HS-27A (cell line): Measurements from ENCODE around the gene MUC4.

Experiments used
- DNase-seq: peaks from one replicate; pipeline ENCODE4 v3.0.0-alpha.2; 2012; ENCODE audit warnings: low read depth, missing footprints

The MUC4 gene, protein sequence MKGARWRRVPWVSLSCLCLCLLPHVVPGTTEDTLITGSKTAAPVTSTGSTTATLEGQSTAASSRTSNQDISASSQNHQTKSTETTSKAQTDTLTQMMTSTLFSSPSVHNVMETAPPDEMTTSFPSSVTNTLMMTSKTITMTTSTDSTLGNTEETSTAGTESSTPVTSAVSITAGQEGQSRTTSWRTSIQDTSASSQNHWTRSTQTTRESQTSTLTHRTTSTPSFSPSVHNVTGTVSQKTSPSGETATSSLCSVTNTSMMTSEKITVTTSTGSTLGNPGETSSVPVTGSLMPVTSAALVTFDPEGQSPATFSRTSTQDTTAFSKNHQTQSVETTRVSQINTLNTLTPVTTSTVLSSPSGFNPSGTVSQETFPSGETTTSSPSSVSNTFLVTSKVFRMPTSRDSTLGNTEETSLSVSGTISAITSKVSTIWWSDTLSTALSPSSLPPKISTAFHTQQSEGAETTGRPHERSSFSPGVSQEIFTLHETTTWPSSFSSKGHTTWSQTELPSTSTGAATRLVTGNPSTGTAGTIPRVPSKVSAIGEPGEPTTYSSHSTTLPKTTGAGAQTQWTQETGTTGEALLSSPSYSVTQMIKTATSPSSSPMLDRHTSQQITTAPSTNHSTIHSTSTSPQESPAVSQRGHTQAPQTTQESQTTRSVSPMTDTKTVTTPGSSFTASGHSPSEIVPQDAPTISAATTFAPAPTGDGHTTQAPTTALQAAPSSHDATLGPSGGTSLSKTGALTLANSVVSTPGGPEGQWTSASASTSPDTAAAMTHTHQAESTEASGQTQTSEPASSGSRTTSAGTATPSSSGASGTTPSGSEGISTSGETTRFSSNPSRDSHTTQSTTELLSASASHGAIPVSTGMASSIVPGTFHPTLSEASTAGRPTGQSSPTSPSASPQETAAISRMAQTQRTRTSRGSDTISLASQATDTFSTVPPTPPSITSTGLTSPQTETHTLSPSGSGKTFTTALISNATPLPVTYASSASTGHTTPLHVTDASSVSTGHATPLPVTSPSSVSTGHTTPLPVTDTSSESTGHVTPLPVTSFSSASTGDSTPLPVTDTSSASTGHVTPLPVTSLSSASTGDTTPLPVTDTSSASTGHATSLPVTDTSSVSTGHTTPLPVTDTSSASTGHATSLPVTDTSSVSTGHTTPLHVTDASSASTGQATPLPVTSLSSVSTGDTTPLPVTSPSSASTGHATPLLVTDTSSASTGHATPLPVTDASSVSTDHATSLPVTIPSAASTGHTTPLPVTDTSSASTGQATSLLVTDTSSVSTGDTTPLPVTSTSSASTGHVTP (N-terminal part only)

DNA sequence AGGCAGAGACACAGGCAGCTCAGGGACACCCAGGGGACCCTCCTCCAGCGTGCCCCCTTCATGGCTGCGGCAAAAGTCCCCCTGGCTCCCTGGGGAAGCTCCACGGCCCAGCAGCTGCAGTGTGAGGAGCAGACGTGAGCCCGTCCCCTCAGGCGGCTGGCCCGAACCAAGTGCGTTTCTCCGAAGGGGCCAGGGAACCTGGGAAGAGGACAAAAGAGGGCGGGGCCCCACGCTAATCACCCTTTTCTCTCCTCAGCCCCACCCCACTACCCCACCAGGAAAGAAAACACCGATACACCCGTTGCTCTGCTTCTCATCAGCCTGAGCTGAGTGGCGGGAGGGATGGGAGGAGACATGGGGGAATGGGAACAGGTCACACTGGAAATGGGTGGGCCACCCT lies at the start of gene MUC4:
Gene MUC4, minus strand, starts transcription at position 174 of the 400 bp plus-strand sequence. Its CDS starts 112 bp downstream, at position 62.
- no peak for DNase-seq

DNA sequence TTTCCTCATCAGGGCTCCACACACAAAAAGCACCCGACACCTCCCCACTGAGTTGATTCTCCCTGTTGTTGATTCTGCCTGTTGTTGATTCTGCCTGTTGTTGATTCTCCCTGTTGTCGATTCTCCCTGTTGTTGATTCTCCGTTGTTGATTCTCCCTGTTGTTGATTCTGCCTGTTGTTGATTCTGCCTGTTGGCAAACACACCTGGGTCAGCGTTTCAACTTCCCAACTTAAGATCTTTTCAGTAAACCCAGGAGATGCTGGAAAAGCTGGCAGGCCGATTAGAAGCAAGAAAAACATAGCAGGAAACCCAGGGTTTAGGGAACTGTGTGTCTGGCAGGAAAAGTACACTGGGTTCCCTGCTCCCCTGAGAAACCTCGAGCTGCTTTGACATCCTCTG lies 48.7 kb upstream of the MUC4 start:
- DNase-seq: no peak

DNA sequence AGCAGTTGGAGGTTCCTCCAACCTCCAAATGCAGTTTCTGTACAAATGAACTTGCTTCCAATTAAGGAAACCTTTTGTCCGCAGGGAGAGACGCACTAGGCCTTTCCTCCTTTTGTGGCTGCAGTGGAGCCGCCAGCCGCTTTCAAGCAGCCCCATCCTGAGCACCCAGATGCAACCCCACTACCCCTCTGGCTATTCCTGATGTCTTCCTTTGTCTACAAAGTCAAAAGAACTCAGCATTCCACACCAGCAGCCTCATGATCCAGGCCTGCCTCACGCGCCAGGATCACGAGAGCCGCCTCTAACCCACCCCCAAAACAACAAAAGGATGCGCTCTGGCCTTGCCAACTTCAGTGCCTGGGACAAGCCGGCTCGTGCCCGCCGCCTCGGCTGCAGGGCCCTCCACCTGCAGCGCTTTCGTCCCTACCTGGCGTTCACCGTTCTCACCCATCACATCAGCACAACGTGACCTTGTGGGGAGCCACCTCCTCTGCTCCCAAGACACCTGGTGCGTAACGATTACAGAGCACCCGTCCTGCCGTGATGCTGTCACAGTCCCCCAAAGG lies 48.2 kb upstream of the MUC4 start:
- DNase-seq: no peak

DNA sequence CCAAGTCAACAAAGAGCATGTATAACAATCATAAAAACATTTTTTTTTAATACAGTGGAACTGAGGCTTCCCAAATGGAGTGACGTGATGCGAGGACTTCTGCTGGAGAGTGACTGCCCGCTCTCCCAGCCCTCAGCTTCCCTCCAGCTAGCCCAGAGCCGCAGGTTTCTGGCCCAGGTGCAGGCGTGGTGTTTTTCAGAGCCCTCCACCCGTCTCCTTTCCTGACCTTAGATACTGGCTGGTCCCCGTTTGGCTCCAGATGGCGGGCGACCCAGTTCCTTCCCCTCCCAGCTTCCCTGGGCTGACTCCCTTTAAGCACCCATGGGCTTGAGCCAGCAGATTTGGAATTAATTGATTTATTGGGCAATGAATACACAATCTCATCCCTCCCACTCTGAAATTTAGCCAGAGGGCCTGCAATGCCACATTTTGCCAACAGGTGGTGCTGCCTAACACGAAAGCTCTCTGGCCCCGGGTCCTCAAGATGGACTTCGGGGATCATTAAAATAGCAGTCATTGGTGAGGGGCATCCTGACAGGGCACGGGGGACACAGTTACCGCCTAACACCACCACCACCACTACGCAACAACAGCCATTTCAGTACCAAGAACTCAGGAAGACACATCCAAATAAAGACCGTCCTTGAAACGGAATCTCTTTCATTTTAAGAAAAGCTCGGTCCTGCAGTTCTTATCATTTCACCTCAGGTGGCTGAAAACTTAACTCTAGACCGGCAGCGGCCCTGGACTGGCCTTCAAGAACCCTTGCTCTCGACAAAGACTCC lies 47.5 kb upstream of the MUC4 start:
- DNase-seq: no peak

DNA sequence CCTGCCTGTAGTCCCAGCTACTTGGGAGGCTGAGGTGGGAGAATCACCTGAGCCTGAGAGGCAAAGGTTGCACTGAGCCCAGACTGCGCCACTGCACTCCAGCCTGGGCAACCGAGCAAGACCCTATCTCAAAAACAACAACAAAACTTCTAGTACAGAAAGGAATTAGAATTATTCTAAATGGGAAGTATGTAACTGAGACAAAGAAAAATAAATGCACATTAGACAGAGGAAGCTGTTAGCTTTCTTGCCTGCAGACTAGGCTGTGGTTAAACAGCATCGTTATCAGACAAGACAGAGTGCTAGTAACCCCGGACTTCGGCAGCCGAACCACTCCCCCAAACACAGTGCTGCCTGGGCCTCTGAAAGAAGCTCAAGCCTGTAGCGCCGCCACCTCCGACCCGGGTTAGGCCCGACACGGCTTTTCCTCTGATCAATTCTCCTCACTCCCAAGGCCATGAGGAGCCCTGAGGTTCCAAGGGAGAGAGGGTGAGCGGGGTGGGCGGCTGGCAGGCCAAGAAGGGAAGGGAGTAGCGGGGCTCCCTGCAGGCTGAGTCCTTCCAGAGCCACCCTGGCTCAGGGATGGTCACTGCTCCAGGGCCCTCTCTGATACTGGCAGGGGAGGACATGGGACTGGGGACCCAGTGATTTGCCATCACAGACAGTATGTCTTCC lies 44.8 kb upstream of the MUC4 start:
- DNase-seq: no peak

DNA sequence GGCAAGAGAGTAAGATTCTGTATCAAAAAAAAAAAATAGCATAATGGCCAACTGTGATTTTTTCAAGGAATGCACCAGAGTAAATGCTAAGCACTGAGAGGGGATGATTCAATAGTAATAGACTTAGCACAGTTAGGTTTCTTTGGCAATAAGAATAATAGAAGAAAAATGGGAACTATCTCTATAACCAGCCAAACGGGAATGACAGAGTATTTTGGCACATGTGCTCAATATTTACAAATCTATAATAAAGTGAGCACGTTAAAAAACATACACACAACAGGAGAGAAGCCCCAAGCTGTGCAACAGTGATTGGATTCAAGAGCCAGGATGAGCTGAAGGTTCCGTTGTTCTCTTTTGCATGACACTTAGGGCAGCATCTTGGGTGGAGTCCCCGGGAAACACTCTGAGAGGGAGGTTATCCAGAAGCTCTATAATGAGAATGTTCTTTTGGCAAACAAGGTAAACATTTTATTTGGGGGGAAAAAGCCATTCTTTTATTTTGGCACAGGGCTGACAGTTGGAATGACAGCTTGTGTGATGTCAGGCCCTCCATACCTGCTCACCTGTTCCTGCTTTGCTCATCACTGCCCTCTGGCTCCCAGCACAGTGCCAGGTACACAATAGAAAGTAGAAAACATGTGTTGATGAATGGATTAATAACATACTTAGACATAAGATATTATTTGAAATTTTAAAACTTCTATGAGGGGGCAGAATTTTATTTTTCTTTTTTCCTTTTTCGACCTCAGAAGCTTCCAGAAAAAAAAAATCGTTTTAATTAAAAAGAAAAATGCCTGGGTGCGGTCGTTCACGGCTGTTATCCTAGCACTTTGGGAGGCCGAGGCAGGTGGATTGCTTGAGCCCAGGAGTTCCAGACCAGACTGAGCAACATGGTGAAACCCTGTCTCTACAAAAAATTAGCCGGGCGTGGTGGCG lies 44.0 kb upstream of the MUC4 start:
- no peak for DNase-seq

DNA sequence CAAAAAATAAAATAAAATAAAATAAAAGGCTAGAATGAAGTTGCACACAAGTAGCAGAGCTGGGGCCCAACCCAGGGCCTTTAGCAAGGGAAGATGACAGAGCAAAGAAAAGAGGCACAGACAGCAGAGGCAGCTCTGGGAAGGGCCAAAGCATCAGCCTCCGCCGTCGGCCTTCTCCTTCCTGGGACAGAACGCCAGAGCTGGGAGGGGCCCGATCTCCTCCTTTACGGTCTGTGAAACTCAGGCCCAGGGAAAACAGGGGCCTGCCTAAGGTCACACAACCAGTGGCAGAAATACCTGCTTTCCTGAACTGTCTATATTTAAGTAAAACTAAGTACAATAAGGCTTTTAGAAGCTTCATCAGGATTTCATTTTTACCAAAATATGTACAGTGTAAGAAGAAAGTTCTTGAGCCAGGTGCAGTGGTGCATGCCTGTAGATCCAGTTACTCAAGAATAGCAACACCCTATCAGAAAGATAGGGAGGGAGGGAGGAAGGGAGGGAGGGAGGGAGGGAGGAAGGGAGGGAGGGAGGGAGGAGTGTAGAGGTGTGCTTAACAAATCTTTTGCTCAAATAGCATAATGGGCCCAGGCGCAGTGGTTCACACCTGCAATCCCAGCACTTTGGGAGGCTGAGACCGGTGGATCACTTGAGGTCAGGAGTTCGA lies 43.0 kb upstream of the MUC4 start:
- DNase-seq: no peak

DNA sequence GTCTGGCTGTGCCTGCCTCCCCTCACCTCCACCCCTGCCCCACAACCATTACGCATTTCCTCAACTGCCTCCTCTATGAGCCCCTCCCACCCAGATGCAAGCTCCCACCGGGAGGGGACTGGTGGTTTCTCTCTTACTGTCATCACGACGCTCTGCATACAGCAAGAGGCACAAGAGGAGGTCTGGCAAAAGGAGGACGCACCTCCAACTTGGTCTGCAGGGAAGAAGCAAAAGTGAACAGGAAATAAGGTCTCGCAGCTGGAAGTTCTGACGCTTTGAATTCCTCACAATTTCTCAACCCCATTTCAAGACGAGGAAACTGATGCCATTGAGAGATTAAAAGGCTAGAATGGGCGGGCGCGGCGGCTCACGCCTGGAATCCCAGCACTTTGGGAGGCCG lies 42.3 kb upstream of the MUC4 start:
- DNase-seq: no peak

DNA sequence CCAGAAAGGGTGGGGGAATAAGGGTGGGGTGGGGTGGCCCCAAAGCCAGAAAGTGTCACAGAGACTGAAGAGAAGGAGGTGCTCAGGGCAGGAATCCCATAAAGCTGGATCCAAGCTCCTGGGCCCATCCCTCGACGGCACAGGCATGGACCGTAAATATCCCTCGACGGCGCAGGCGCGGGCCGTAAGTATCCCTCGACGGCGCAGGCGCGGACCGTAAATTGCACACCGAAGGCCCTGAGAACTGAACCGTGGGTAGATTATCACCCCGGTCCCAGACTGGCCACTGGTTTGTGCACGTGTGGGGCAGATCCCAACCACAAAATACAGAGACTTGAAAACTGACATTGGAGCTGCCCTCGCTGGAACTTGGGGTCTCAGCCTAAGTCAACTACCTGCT lies 41.3 kb upstream of the MUC4 start:
- no peak for DNase-seq

DNA sequence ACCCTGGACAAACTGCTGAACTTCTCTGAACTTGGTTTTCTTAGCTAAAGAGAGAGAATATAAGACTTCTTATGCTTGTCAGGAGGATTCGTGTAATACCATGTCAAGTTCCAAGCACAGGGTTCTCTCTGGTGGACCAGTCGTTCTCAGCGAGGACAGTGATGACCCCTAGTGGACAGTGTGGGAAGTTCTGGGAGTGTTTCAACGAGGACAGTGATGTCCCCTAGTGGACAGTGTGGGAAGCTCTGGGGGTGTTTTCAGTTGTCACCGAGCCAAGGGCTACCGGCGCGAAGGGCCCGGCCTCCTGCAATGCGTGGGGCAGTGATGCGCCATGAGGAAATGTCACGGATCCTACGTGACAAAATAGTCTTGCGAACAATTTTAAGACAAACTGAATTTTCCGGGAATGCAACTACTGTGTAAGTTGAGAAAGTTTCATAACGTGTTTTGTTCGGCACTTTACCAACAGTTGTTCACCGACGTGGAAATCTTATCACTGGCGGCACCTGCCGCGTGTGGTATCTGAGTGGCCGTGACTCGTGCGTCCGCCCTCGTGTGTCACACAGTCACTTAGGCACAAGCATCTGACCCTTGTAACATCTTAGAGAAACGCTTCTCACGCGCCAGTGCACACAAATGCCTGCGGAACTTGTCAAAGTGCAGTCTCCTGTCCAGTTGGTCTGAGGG lies 39.3 kb upstream of the MUC4 start:
- DNase-seq: peak; percentile 68

DNA sequence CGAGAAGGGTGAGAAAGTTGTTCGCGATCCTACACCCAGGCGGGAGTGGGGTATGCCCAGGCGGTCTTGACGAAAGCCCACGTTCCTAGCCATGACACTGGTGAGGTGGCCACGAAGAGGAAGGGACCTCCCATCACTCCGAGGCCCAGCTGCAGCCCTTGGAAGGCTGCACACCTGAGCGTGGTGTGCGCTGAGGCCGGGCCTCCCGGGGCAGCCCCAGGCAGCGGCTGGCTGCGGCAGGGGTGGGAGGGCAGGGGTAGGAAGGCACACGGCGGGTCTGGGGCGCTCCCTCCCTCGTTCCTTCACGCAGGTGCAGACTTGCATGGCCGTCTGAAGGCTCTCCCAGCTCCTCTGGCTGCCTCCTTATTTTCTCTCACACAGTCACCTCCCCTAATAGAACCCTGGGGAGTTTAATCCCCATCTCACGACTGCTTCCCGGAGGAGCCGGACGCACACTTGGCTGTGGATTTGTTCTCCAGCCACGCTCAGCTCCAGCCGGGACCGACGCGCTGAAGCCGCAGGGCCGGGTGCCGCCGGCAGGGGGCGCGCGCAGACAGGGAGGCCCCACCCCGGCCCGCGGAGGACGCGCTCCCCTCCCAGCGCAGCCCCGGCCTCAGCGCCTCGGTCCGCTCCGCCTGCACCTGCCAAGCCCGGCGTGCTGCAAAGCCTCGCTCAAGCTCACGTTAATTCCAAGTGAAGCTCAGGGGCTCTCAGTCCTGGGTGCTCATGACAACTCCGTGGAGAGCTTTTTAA lies 37.8 kb upstream of the MUC4 start:
- DNase-seq: no peak

DNA sequence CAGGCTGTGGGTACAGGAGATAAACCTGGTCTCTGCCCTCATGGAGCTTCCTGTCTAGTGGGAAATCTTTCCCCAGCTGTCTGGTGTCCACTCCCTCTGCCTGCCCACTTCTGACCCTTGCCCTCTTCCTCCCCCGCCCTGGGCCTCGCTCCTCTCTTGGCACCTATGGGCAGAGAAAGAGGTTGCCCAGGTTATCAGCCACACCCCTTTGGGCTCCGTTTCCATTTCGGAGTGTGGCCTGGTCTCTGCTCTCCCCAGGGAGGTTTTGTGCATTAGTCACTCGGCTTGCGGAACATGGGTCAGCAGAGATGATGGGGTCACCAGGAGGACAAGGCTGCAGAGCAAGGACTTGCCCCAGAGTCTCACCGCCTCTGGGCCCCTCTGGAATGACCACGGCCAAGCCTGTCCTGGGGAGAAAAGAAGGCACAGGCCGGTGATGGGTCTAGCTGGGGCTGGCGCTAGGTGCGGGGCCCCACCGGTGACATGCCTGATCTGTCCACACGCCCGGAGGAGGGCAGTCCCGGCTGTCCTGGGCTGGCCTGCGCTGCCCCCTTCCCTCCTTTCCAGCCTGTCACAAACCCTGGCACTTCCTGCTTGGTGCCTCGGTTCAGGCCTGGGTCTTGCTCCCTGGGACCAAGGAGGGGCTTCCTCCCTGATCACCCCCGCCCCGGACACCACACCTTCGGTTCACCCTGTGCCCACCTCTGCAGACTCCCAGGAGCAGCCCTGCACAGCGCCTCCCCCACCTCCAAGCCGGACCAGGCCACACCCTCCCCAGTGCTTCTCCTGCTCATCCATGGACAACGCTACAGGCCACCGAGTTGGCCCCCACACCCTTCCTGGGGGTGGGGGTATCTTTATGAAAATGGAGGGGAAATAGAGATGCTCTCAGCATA lies 35.6 kb upstream of the MUC4 start:
- no peak for DNase-seq

DNA sequence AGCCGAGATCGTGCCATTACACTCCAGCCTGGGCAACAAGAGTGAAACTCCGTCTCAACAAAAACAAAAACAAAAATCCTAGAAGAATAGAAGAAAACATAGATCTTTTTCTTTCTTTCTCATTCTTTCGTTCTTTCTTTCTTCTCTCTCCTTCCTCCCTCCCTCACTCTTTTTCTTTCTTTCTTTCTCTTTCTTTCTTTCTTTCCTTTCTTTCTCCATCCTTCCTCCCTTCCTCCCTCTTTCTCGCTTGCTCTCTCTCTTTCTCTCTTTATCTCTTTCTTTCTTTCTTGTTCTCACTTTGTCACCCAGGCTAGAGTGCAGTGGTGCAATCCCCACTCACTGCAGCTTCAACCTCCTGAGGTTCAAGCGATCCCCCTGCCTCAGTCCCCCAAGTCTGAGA lies 33.8 kb upstream of the MUC4 start:
- no peak for DNase-seq

DNA sequence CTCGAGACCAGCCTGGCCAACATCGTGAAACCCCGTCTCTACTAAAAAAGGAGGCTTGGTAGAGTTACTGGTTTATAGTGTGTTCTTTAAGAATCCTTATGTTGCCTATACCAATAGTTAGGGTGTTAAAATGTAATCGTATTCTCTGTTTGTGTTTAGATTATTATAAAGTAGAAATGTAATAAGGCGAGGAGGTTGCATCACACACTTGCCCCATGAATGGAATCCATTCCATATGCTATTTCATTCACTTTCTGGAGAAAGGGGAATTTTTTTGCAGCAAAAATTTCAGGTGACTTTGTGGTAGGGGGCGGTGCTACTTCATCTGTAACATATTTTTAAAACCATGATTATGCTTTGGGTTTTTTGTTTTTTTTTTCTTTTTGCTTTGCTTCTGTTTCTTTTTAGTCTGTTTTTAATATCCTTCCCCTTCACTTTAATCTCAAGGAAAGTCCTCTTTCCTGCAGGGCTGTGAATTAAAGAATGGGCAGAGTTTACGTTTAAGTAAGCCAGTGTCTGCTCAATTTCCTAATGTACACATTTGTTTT lies 33.0 kb upstream of the MUC4 start:
- DNase-seq: no peak

DNA sequence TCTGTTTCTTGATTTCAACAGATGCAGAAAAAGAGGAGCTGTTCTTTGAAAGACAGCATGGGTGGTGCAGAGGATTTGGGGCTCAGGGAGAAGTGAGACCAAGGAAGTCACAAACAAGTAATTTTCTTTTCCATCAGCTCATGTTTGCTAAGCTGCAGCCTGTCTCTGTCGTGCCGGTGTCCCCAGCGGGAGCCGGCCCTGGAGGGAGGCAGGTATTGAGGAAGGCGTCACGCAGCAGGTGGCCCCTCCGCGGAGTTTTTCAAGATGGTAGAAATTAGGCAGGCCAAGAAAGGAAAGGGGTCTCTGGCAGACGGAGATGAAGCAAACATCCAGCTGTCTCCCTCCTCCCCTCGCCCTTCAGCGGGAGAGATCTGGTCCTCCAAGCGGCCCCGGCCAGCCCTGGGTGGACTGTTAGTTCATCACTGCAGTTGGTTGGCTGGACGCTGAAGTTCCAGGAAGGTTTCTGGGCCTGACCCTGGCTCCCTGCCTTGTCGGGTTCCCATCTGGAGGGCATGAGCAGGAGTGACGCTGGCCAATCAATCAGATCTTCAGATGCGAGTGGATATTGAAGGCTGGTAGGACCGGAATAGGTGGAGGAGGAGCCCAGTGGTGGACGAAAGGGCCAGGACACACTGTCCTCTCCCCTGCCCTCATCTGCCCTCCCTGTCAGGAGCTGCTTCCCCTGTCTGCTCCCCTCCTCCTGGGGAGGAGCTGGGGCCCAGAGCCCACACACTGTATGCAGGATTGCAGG lies 27.7 kb upstream of the MUC4 start:
- no peak for DNase-seq
